A673 (cell line): ENCODE data around the gene KRT35. TPM values are rescaled to one million over a fixed set of nuclear protein-coding genes. Genes with fewer than 3 reads are reported as not detected.

ENCODE experiments used
- BruUV-seq: library from RNA; stranded (reverse); fragments of 400-500 nt; replicated peaks from 2 replicates; lab custom pipeline; 2021; lab: Mats Ljungman, UMichigan
- CTCF ChIA-PET: fragments of 300-600 bp; sonication (Branson Sonifier 250); formaldehyde crosslinking; loops from one replicate; lab custom pipeline; 2022; ENCODE audit warnings: antibody characterized with exemption; lab: Charles Lee
- POLR2A ChIA-PET: fragments of 300-600 bp; sonication (Branson Sonifier 250); formaldehyde crosslinking; loops from one replicate; lab custom pipeline; 2022; ENCODE audit warnings: antibody characterized with exemption; ENCODE audit not compliant: low non-redundant PET; lab: Charles Lee
- DNase-seq: peaks from one replicate; pipeline ENCODE4 v3.0.0-alpha.2; 2015; ENCODE audit warnings: low spot score
- H3K27ac ChIP-seq: fragments of 200-600 bp; sonication (generic); 2 replicates; pipeline ENCODE4 v1.5.1; 2016; ENCODE audit warnings: mixed run types, low read depth, mild to moderate bottlenecking, mixed read lengths, antibody characterized with exemption, low read length; ENCODE audit not compliant: poor library complexity, severe bottlenecking
- H3K27me3 ChIP-seq: fragments of 200-600 bp; sonication (generic); replicated peaks from 2 replicates; pipeline ENCODE4 v1.6.1; 2017; ENCODE audit warnings: mixed run types, low read depth, mild to moderate bottlenecking, mixed read lengths, antibody characterized with exemption, low read length; ENCODE audit not compliant: insufficient read depth, poor library complexity
- H3K36me3 ChIP-seq: fragments of 200-600 bp; sonication (generic); 2 replicates; pipeline ENCODE4 v1.6.1; 2016; ENCODE audit warnings: mixed run types, mild to moderate bottlenecking, mixed read lengths, antibody characterized with exemption, low read length; ENCODE audit not compliant: insufficient read depth, poor library complexity, severe bottlenecking
- H3K4me1 ChIP-seq: fragments of 200-600 bp; sonication (generic); 2 replicates; pipeline ENCODE4 v1.6.1; 2017; ENCODE audit warnings: mixed run types, mild to moderate bottlenecking, mixed read lengths, antibody characterized with exemption, low read length; ENCODE audit not compliant: insufficient read depth, poor library complexity, severe bottlenecking
- H3K4me3 ChIP-seq: fragments of 200-600 bp; sonication (generic); 2 replicates; pipeline ENCODE4 v1.5.1; 2016; ENCODE audit warnings: low read depth, mixed run types, mild to moderate bottlenecking, mixed read lengths, low read length; ENCODE audit not compliant: poor library complexity, severe bottlenecking
- H3K9me3 ChIP-seq: fragments of 200-600 bp; sonication (generic); 2 replicates; pipeline ENCODE4 v1.6.1; 2016; ENCODE audit warnings: mixed run types, low read depth, mild to moderate bottlenecking, mixed read lengths, antibody characterized with exemption, low read length; ENCODE audit not compliant: poor library complexity, severe bottlenecking
- EZH2 ChIP-seq: fragments of 200-600 bp; sonication (generic); IDR thresholded peaks from 2 replicates; pipeline ENCODE4 v1.6.1; 2017; ENCODE audit warnings: borderline replicate concordance, low read depth, mild to moderate bottlenecking, mixed read lengths, antibody characterized with exemption, low read length; ENCODE audit not compliant: poor library complexity, severe bottlenecking
- intact Hi-C: fragments of 100-400 bp; cut with micrococcal nuclease; formaldehyde crosslinking; loops from one replicate; pipeline ENCODE4 v1.10.0; 2022; ENCODE audit not compliant: unreplicated experiment
- total RNA-seq: library from RNA; stranded (reverse); gene quantifications from 2 replicates; pipeline ENCODE4 v1.2.3, GENCODE V29; 2021
- TF ChIP-seq, protein P1 (sequence below): fragments of 300-800, 200-600 bp; sonication (generic); conservative IDR thresholded peaks from 2 replicates; pipeline ENCODE4 v1.5.1; 2017; ENCODE audit warnings: low read depth, mild to moderate bottlenecking, antibody characterized with exemption, low read length, moderate library complexity, mixed read lengths

Gene KRT35
- total RNA-seq, 1 experiment from 2014 or later: not detected

DNA sequence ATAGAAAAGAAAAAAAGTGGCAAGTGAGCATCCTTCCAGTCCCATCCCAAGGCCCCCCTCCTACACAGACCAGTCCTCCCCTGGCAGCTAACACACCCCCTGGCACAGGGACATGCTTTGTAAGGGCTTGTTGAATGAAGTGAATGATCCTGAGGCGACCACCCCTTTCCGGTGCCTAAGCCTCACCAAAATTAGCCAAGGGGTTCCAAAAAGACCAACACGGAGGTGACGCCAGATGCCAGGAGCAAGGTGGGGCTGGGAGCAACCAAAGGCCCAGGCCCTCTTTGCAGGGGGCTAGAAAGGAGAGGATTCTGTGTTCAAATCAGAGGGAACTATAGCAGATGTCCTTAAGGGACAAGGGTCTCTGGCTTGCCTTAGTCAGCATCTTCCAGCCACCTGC, 5.5 kb downstream of the KRT35 start:
- no peak for TF ChIP-seq EZH2
- TF ChIP-seq, protein P1, sequence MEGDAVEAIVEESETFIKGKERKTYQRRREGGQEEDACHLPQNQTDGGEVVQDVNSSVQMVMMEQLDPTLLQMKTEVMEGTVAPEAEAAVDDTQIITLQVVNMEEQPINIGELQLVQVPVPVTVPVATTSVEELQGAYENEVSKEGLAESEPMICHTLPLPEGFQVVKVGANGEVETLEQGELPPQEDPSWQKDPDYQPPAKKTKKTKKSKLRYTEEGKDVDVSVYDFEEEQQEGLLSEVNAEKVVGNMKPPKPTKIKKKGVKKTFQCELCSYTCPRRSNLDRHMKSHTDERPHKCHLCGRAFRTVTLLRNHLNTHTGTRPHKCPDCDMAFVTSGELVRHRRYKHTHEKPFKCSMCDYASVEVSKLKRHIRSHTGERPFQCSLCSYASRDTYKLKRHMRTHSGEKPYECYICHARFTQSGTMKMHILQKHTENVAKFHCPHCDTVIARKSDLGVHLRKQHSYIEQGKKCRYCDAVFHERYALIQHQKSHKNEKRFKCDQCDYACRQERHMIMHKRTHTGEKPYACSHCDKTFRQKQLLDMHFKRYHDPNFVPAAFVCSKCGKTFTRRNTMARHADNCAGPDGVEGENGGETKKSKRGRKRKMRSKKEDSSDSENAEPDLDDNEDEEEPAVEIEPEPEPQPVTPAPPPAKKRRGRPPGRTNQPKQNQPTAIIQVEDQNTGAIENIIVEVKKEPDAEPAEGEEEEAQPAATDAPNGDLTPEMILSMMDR: no peak
- Histone ChIP-seq H3K27ac (no peak overlapping the region), H3K36me3 (no peaks in the 10 kb centered on the region), H3K4me3 (no peak overlapping the region), H3K27me3 (no peaks in the 10 kb centered on the region), H3K4me1 (no peaks in the 10 kb centered on the region), H3K9me3 (no peaks in the 10 kb centered on the region)
- DNase-seq: no peak
- ChIA-PET POLR2A (no interaction called here), CTCF (no interaction called here)
- no TSS peak for BruUV-seq
- intact Hi-C loops: no loop called here

DNA sequence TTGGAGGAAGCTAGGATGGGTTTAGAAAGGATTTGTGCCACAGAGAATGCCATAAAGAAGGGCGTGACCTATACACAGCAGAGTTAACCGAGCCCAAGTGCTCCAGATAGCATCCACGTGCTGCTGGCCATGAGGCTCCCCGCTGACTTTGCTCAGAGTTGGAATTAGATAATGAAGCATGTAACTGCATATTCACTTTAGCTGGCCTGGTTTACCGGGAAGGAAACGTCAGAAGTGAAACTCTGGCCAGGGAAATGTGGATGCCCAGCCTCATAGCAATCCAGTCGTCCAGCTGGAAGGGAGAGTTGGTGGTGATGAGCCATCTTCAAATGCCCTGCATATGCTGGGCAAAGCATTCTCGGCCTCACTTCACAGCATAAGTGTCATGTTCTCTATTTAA, 6.1 kb downstream of the KRT35 start:
- BruUV-seq: no TSS peak
- Histone ChIP-seq H3K4me1 (no peaks in the 10 kb centered on the region), H3K4me3 (no peak overlapping the region), H3K36me3 (no peaks in the 10 kb centered on the region), H3K27ac (no peak overlapping the region), H3K9me3 (no peaks in the 10 kb centered on the region), H3K27me3 (no peaks in the 10 kb centered on the region)
- DNase-seq: no peak
- intact Hi-C loops: no loop called here
- TF ChIP-seq, protein P1: no peak
- TF ChIP-seq EZH2: no peak
- ChIA-PET CTCF (no interaction called here), POLR2A (no interaction called here)

DNA sequence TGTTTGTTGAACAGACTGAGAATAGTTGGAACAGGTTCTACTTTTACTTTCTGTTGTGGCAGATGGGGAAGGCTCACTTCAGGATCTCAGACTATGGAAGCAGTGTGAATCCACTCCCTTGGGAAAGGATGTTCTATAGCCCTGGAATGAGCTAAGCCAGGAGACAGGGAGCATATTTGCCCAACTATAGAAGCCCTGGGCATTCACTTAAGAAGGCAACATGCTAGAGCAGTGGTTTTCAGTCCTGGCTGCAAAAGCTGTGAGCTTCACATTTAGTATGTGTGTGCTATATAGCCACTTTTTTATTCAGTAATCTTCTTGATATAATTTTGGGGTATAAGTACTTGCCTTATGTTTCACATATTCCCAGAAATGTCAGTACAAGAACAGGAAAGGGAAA, 12.6 kb downstream of the KRT35 start:
- DNase-seq: no peak
- no peaks in the 10 kb centered on the region for H3K4me1 ChIP-seq
- no peak for TF ChIP-seq EZH2
- TF ChIP-seq, protein P1: no peak
- no peaks in the 10 kb centered on the region for H3K27me3 ChIP-seq
- H3K4me3 ChIP-seq: no peak overlapping the region
- H3K36me3 ChIP-seq: no peaks in the 10 kb centered on the region
- intact Hi-C loops: no loop called here
- POLR2A ChIA-PET: no interaction called here
- BruUV-seq: no TSS peak
- H3K9me3 ChIP-seq: no peaks in the 10 kb centered on the region
- H3K27ac ChIP-seq: no peak overlapping the region
- CTCF ChIA-PET: no interaction called here
